ENCODE data around the gene AP4M1.

AP4M1 gene, protein sequence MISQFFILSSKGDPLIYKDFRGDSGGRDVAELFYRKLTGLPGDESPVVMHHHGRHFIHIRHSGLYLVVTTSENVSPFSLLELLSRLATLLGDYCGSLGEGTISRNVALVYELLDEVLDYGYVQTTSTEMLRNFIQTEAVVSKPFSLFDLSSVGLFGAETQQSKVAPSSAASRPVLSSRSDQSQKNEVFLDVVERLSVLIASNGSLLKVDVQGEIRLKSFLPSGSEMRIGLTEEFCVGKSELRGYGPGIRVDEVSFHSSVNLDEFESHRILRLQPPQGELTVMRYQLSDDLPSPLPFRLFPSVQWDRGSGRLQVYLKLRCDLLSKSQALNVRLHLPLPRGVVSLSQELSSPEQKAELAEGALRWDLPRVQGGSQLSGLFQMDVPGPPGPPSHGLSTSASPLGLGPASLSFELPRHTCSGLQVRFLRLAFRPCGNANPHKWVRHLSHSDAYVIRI

GRCh38 chr7:100101016-100101862 lies at the start of gene AP4M1, which contains the start of gene MCM7:
Gene AP4M1 (plus strand): TSS chr7:100101643. CDS start chr7:100101715, 72 bp downstream.
Gene MCM7 (minus strand): TSS chr7:100101397. CDS start chr7:100101294, 103 bp downstream.
- DNase-seq (ENCODE audit: low spot score): peak; percentile 99

DNA sequence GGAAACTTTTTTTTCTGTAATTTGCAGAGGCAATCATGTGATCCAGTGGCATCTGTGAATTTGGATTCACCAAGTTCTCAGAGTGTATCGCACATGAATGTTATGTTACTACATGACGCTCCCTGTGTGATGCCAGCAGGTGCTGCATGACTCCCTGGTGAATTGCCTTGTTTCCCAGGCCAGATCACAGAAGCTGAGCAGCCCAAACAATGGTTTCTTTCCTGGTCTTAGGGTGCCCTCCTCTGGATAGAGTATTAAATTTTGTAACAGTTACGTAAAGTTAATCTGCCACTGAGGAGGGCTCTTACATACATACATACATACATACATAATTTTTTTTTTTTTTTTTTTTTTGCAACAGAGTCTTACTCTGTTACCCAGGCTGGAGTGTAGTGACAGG lies 48.2 kb upstream of the AP4M1 start:
- peak; percentile 83 for DNase-seq (ENCODE audit: low spot score)

GRCh38 chr7:100057006-100057405 lies 44.4 kb upstream of the AP4M1 start:
- no peak for DNase-seq (ENCODE audit: low spot score)

DNA sequence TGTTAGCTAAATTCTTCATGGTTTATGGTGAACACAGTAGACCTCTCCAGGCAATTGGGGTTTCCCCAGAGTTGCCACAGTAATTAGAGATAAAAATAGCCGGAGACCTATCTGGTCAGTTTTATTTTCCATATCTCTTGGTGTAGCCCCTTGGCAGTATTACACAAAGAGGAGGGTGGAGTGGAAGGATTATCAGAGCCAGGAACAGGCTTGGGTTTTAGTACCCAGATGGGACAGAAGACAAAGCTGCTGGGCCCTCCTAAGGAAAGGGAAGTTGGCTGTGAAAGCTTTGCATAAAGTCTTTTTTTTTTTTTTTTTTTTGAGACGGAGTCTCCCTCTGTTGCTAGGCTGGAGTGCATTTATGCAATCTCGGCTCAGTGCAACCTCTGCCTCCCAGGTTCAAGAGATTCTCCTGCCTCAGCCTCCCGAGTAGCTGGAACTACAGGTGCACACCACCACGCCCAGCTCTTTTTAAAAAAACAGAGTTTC lies 42.1 kb upstream of the AP4M1 start:
- no peak for DNase-seq (ENCODE audit: low spot score)

- no peak for DNase-seq (ENCODE audit: low spot score)
These were observed 39.8 kb upstream of the AP4M1 start for GRCh38 chr7:100061518-100062193.

- DNase-seq (ENCODE audit: low spot score): no peak
These were observed 38.1 kb upstream of the AP4M1 start for GRCh38 chr7:100063376-100063775.

GRCh38 chr7:100064162-100064561 lies 37.3 kb upstream of the AP4M1 start:
- DNase-seq (ENCODE audit: low spot score): no peak

DNA sequence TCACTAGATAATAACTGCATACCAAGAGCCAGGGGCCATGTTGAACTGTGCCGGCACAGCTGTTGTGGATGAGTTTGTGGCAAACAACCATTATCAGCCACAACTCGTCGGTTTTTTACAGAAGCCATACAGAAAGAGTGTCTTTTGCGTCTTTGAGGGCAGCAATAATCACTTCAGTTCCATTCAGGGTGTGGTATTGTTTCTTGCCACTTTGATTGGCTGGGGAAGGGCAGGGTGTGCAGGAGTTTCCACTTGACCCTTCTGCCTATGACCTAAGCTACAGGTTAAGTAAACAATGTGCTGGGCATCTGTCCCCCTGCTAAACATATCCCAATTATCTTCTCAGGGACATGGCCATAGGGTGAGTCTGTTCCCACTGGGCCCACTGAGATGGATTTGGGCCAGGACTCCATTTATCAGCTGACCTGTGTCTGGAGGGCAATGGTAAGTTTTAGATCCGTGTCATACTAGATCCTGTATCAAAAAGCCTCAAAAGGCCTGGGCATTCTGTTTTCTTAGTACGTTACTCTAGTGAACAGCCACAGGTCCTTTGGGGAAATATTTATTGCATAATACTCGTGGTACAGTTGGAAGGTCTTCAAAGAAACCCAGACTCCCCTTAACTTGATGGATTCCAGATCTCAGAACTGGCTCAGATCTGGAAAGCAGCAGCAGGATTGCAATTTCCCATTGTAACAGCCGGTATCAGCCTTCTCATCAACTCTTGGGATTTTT lies 35.8 kb upstream of the AP4M1 start:
- DNase-seq (ENCODE audit: low spot score): no peak

GRCh38 chr7:100066953-100067352 lies 34.5 kb upstream of the AP4M1 start:
- DNase-seq (ENCODE audit: low spot score): no peak

DNA sequence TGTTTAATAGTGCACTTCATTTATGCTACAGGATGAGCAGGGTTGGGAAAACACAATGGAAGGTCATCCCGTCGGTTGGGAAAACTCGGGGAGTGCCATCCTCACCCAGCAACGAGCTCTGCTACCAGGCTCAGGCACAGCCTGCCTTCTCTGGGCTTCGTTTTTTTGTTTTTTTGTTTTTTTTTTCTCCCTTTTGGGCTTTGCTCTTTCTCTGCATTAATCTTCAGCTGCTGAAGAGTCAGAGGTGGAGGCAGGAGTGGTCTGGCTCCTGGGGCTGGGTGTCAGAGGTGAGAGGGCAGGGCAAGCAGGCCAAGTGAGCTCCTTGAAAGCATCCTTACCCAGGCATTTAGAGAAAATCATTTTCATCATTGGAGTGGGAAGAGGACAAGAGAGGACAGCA lies 31.5 kb upstream of the AP4M1 start:
- no peak for DNase-seq (ENCODE audit: low spot score)

- no peak for DNase-seq (ENCODE audit: low spot score)
These were observed 30.3 kb upstream of the AP4M1 start for GRCh38 chr7:100071018-100071723.

DNA sequence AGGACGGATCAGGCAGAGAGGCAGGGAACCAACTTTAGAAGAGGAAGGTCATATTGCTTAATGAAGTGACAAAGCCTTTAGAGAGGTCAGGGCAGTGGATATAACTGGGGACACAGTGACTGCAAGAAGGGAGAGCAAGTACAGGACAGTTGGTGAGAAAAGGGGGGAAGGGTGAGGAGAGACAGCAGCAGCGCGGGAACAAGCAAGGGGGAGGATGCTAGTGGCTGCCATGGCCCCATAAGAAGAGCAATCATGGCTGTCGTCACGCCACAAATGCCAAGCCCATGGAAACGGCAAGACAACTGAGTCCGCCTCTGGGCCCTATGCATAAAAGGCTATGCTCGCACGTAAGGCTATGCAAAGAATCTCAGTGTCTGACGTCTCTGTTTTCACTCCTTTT lies 29.0 kb upstream of the AP4M1 start:
- DNase-seq (ENCODE audit: low spot score): no peak

- no peak for DNase-seq (ENCODE audit: low spot score)
These were observed 26.6 kb upstream of the AP4M1 start for GRCh38 chr7:100074841-100075240.

GRCh38 chr7:100075418-100075817 lies 26.0 kb upstream of the AP4M1 start:
- DNase-seq (ENCODE audit: low spot score): no peak

- no peak for DNase-seq (ENCODE audit: low spot score)
These were observed 24.2 kb upstream of the AP4M1 start for GRCh38 chr7:100077205-100077604.

DNA sequence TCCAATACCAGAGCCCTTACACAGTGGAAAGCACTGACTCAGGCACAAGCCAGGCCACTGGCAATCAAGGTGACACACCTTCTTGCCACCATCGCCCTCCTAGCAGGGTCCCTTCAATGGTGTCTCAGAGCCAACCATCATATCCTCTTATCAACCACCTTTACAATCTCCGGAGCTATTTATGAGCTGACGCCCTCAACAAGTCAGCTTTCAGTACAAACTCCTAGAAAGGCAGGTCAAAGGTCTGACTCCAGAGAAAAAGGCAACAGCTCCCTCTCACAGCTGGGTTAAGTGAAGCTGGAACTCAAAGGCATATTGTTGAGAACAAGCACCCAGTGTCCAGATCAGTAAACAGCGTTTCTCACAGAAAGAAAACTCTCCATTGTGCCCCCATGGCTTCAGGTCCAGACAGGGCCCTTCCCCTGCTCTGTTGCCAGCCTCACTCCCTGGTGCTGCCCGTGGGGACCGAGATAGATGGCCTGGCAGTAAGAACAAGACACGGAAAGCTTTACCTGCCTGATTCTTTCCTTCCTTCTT lies 22.4 kb upstream of the AP4M1 start:
- DNase-seq (ENCODE audit: low spot score): peak; percentile 51

DNA sequence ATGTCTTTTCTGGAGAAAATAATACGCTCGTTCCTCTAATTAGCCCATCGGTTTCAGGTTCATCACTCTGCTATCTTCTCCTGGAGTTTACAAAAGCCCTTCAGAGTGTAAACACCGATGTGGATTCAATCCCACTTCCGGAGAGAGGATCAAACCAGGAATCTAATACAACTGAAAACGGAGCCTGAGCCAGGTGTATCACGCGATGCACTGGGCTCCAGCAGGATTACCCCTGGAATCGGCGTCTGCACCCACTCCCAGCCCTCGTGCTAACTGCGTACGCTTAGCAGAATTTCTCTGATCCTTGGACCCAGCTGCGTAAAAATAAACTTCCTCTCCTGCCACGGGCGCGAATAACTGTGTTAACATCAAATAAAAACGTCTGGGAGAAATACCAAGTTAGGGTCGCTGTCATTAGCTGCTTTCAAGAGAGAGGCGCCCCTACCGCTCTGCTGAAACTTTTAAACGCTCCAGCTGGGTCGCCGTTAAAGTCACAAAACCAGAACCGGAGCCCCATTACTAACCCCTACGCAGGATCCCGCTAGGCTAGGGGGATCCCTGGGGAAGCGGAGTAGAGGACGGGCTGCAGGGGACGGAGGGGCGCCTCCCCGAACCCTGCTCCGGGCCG lies 20.4 kb upstream of the AP4M1 start:
- DNase-seq (ENCODE audit: low spot score): peak; percentile 47

- peak; percentile 94 for DNase-seq (ENCODE audit: low spot score)
These were observed 19.8 kb upstream of the AP4M1 start, which contains the start of gene ZNF3 for GRCh38 chr7:100081535-100082102. Gene ZNF3 (minus strand): TSS chr7:100081723. CDS start chr7:100077357, 4,366 bp downstream.

GRCh38 chr7:100082978-100083377 lies 18.5 kb upstream of the AP4M1 start:
- no peak for DNase-seq (ENCODE audit: low spot score)

- DNase-seq (ENCODE audit: low spot score): no peak
These were observed 15.9 kb upstream of the AP4M1 start for GRCh38 chr7:100085515-100085914.

Measured in HuH-7 (cell line).